ENCODE measurements around the gene WDR33. TPM values are rescaled to one million over a fixed set of nuclear protein-coding genes. Genes with fewer than 3 reads are reported as not detected.
A peak's percentile ranks its signal among the peaks of the same experiment; 100 is the strongest.

Gene WDR33
- total RNA-seq, 1 donor, result 25.7 TPM

DNA sequence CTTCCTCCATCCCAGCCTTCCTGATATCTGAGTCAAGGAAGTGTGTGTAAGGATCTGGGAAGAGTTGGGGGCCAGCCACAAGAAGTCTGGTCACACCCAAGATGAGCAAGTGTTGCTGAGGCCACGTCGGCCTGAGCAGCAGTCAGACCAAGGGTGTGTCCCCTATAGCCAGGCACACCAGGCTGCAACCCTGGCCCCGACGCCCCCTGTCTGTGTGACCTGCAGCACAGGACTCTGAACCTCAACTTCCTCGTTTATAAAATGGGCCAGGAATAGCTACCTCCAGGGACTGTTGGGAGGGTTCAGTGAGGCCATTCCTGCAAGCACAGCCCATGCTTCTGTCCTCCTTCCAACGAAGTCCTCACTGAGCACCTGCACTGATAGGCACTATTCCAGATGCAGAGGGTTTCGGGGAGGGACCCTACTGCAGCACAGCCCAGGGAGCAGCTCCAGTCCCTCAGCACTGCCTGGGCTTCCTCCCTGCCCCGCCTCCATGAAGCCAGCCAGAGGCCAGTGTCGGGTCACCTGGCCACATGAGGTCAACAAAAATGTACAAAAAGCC, 148.9 kb downstream of the WDR33 start:
- no peak overlapping the region for H3K4me3 ChIP-seq (ENCODE audit: insufficient read depth, low read length)
- H3K4me2 ChIP-seq (ENCODE audit: insufficient read depth, low read length), result no peak overlapping the region
- peaks cover 41% of the 10 kb centered on the region for H3K27me3 ChIP-seq (ENCODE audit: insufficient read depth, low read length)
- no peaks in the 10 kb centered on the region for H3K9me3 ChIP-seq (ENCODE audit: low read depth, low read length)
- TF ChIP-seq, protein P1, sequence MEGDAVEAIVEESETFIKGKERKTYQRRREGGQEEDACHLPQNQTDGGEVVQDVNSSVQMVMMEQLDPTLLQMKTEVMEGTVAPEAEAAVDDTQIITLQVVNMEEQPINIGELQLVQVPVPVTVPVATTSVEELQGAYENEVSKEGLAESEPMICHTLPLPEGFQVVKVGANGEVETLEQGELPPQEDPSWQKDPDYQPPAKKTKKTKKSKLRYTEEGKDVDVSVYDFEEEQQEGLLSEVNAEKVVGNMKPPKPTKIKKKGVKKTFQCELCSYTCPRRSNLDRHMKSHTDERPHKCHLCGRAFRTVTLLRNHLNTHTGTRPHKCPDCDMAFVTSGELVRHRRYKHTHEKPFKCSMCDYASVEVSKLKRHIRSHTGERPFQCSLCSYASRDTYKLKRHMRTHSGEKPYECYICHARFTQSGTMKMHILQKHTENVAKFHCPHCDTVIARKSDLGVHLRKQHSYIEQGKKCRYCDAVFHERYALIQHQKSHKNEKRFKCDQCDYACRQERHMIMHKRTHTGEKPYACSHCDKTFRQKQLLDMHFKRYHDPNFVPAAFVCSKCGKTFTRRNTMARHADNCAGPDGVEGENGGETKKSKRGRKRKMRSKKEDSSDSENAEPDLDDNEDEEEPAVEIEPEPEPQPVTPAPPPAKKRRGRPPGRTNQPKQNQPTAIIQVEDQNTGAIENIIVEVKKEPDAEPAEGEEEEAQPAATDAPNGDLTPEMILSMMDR (IDR thresholded peaks at IDR 0.05; ENCODE audit: extremely low read depth, low read depth, low read length), result no peak
- no peaks in the 10 kb centered on the region for H3K4me1 ChIP-seq (ENCODE audit: insufficient read depth, low read length)
- H3K79me2 ChIP-seq (ENCODE audit: insufficient read depth, low read length), result no peaks in the 10 kb centered on the region
- peaks cover 4% of the 10 kb centered on the region for H4K20me1 ChIP-seq (ENCODE audit: insufficient read depth, low read length)
- DNase-seq (ENCODE audit: insufficient read length, low spot score, missing footprints), result peak; percentile 97
- H3K27ac ChIP-seq (ENCODE audit: low read depth, low read length), result no peak overlapping the region
- no peak overlapping the region for H2AFZ ChIP-seq (ENCODE audit: low read length)
- H3K36me3 ChIP-seq (ENCODE audit: insufficient read depth, low read length), result no peaks in the 10 kb centered on the region

DNA sequence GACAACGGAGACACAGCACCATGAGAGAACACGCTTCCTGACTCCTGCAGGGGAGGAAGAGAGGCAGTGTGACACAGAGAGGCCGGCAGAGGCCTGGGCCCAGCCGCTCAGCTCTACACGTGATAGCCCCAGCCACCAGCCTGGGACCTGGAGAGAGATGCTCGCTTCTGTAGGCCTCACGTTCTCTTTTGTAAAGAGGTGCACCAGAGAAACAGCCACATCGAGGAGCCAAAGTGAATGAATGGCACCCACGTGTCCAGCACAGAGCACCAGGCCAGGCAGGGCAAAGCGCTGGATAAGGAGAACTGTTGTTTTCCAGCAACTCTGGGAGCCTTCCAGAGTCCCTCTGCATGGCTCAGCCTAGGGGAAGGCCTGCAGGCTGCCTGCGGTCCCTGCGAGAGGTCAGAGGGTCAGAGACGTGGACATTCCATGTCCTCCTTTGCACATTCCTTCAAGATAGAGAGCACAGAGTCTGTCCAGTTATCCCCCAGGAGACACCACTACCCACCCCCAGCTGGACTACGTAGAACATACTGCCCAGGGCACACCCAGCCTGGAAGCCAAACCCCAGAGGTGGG, 149.8 kb downstream of the WDR33 start:
- Histone ChIP-seq H3K36me3 (ENCODE audit: insufficient read depth, low read length) (no peaks in the 10 kb centered on the region), H4K20me1 (ENCODE audit: insufficient read depth, low read length) (no peaks in the 10 kb centered on the region), H3K79me2 (ENCODE audit: insufficient read depth, low read length) (no peaks in the 10 kb centered on the region), H3K27me3 (ENCODE audit: insufficient read depth, low read length) (peaks cover 32% of the 10 kb centered on the region), H3K27ac (ENCODE audit: low read depth, low read length) (no peak overlapping the region), H3K4me2 (ENCODE audit: insufficient read depth, low read length) (no peak overlapping the region), H3K9me3 (ENCODE audit: low read depth, low read length) (no peaks in the 10 kb centered on the region), H2AFZ (ENCODE audit: low read length) (no peak overlapping the region), H3K4me1 (ENCODE audit: insufficient read depth, low read length) (no peaks in the 10 kb centered on the region), H3K4me3 (ENCODE audit: insufficient read depth, low read length) (no peak overlapping the region)
- peak; percentile 94 for DNase-seq (ENCODE audit: insufficient read length, low spot score, missing footprints)
- TF ChIP-seq, protein P1 (IDR thresholded peaks at IDR 0.05; ENCODE audit: extremely low read depth, low read depth, low read length), result no peak

DNA sequence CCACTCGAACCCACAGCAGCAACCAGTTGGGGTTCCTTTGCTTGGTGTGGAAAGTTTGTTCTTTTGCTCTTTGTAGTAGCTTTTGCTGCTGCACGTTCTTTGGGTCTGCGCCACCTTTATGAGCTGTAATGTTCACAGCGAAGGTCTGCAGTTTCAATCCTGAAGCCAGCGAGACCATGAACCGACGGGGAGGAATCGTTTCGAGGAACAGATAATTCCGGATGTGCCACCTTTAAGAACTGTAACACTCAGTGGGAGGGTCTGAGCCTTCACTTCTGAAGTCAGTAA, 150.7 kb downstream of the WDR33 start:
- H3K36me3 ChIP-seq (ENCODE audit: insufficient read depth, low read length), result no peaks in the 10 kb centered on the region
- H3K27ac ChIP-seq (ENCODE audit: low read depth, low read length), result no peak overlapping the region
- no peak overlapping the region for H3K4me3 ChIP-seq (ENCODE audit: insufficient read depth, low read length)
- peaks cover 23% of the 10 kb centered on the region for H3K27me3 ChIP-seq (ENCODE audit: insufficient read depth, low read length)
- no peaks in the 10 kb centered on the region for H3K9me3 ChIP-seq (ENCODE audit: low read depth, low read length)
- H3K4me1 ChIP-seq (ENCODE audit: insufficient read depth, low read length), result no peaks in the 10 kb centered on the region
- peak; percentile 38 for DNase-seq (ENCODE audit: insufficient read length, low spot score, missing footprints)
- no peak overlapping the region for H3K4me2 ChIP-seq (ENCODE audit: insufficient read depth, low read length)
- TF ChIP-seq, protein P1 (IDR thresholded peaks at IDR 0.05; ENCODE audit: extremely low read depth, low read depth, low read length), result no peak
- H4K20me1 ChIP-seq (ENCODE audit: insufficient read depth, low read length), result no peaks in the 10 kb centered on the region
- H2AFZ ChIP-seq (ENCODE audit: low read length), result no peak overlapping the region
- H3K79me2 ChIP-seq (ENCODE audit: insufficient read depth, low read length), result no peaks in the 10 kb centered on the region

DNA sequence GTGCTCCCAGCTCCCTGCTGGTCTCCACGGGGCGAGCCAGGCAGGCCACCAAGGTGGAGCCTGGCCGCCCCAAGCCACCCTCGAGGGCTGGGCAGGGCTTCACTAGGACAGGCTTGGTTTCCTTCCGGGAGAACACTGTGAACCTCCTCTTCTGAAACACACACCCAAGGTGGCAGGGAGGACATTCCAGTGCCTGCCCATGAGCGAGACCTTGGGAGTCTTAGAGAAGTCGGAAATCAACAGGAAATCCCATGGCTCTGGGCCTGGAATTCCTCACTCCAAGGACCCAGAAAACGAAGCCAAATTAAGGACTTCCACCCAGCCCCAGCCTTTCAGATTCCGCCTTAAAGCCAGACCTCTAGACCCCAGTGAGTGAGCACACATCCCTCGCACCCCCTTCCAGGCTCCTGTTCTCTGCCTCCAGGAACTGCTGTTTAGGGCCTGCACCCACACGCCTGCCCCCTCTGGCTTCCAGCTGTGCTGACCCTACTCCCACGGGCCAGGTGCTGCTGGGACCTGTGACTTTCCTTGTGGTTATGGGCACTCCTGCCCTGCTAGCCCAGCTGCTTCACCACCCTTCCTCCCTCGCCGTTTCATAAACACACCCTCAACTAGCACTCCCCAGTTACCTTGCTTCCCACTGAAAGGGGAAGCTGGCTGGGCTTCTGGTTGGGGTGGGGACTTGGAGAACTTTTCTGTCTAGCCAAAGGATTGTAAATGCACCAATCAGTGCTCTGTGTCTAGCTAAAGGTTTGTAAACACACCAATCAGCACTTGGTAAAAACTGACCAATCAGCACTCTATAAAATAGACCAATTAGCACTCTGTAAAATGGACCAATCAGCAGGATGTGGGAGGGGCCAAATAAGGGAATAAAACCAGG, 151.3 kb downstream of the WDR33 start:
- Histone ChIP-seq H3K79me2 (ENCODE audit: insufficient read depth, low read length) (no peaks in the 10 kb centered on the region), H3K36me3 (ENCODE audit: insufficient read depth, low read length) (no peaks in the 10 kb centered on the region), H3K4me1 (ENCODE audit: insufficient read depth, low read length) (no peaks in the 10 kb centered on the region), H3K27ac (ENCODE audit: low read depth, low read length) (no peak overlapping the region), H3K9me3 (ENCODE audit: low read depth, low read length) (no peaks in the 10 kb centered on the region), H3K4me3 (ENCODE audit: insufficient read depth, low read length) (no peak overlapping the region), H3K27me3 (ENCODE audit: insufficient read depth, low read length) (peaks cover 17% of the 10 kb centered on the region), H3K4me2 (ENCODE audit: insufficient read depth, low read length) (no peak overlapping the region), H2AFZ (ENCODE audit: low read length) (no peak overlapping the region), H4K20me1 (ENCODE audit: insufficient read depth, low read length) (no peaks in the 10 kb centered on the region)
- DNase-seq (ENCODE audit: insufficient read length, low spot score, missing footprints), result peak; percentile 53
- TF ChIP-seq, protein P1 (IDR thresholded peaks at IDR 0.05; ENCODE audit: extremely low read depth, low read depth, low read length), result no peak

Measured in osteoblast (primary cell).